HepG2 (cell line): ENCODE measurements around the gene ADGRF5. TPM values are rescaled to one million over a fixed set of nuclear protein-coding genes. Genes with fewer than 3 reads are reported as not detected.

ENCODE experiments used
- AHDC1 ChIP-seq: sonication (generic); formaldehyde crosslinking; IDR thresholded peaks from 2 replicates; pipeline ENCODE4 v1.5.1; 2020; ENCODE audit warnings: mild to moderate bottlenecking, missing genetic modification reagents, borderline replicate concordance
- ATF1 ChIP-seq: IDR thresholded peaks from 2 replicates; pipeline ENCODE4 v1.6.1; 2016; ENCODE audit warnings: mild to moderate bottlenecking, control low read depth
- CREB3 ChIP-seq: sonication (generic); formaldehyde crosslinking; IDR thresholded peaks from 2 replicates; pipeline ENCODE4 v1.5.0; 2020; ENCODE audit warnings: missing genetic modification reagents
- HOXA5 ChIP-seq: sonication (generic); formaldehyde crosslinking; IDR thresholded peaks from 2 replicates; pipeline ENCODE4 v1.4.0; 2020; ENCODE audit warnings: missing genetic modification reagents
- NCOA5 ChIP-seq: sonication (generic); formaldehyde crosslinking; IDR thresholded peaks from 2 replicates; pipeline ENCODE4 v1.4.0; 2020; ENCODE audit warnings: missing genetic modification reagents
- SAFB2 ChIP-seq: sonication (generic); formaldehyde crosslinking; IDR thresholded peaks from 2 replicates; pipeline ENCODE4 v1.5.1; 2020; ENCODE audit warnings: missing genetic modification reagents, low read depth, mild to moderate bottlenecking, borderline replicate concordance
- TOPORS ChIP-seq: sonication (generic); formaldehyde crosslinking; IDR thresholded peaks from 2 replicates; pipeline ENCODE4 v1.8.0; 2023; ENCODE audit warnings: mild to moderate bottlenecking, missing genetic modification reagents
- ZNF350 ChIP-seq: sonication (generic); formaldehyde crosslinking; IDR thresholded peaks from 2 replicates; pipeline ENCODE4 v1.4.0; 2020; ENCODE audit warnings: mild to moderate bottlenecking, low read depth, missing genetic modification reagents, borderline replicate concordance
- ZNF501 ChIP-seq: sonication (generic); formaldehyde crosslinking; IDR thresholded peaks from 2 replicates; pipeline ENCODE4 v1.5.1; 2020; ENCODE audit warnings: mild to moderate bottlenecking, moderate library complexity, missing genetic modification reagents
- polyA plus RNA-seq, 8 experiments: library from polyadenylated mRNA; depleted of rRNA in 3 of 8; stranded (reverse) in 7 of 8; unstranded in 1 of 8; fragments of >200 nt; fragmentation: Illumina TruSeq in 4 of 8; extraction: Trizol in 4 of 8; gene quantifications; 2 replicates each; pipeline versions ENCODE4 v1.2.1 to v1.2.3, GENCODE V29; 2011 to 2016; ENCODE audit warnings: low read depth in 4 of 8, missing spikeins in 1 of 8, mixed read lengths in 1 of 8; ENCODE audit not compliant: insufficient read depth in 1 of 8
- total RNA-seq, 5 experiments: library from RNA; depleted of rRNA; stranded (reverse); fragments of >200 nt; fragmentation: Illumina TruSeq; extraction: Trizol; gene quantifications; 2 replicates each; pipeline ENCODE4 v1.2.3, GENCODE V29; 2016; ENCODE audit warnings: low read depth in 1 of 5

The ADGRF5 gene
- total and polyA plus RNA-seq, 2 of the 13 experiments (the other 11 are each of a cell fraction or from before 2014, with no cell fraction given), result not detected

DNA sequence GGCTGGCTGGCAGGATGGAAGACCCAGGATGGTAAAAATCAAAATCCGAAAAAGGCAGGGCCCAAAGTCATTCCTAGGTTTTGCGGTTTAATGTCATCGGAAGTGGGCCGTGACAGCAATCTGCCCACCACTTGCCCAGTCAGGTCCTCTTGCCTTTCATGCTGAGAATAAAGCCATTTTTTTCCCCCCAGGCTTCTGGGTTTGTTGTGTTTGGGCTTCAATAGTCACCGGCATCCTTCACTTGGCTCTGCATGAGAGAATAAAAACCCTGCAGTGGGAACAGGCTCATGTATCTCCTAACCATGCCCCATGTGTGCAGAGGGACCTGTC lies 72.4 kb downstream of the ADGRF5 start (continued):
- TF ChIP-seq TOPORS (CRISPR knock-in tag) (0 out of 2 replicates have a peak, but pooled peaks have one; percentile 2), ZNF350 (CRISPR knock-in tag) (0 out of 2 replicates have a peak, but pooled peaks have one; percentile 10), AHDC1 (CRISPR knock-in tag) (0 out of 2 replicates have a peak, but pooled peaks have one; percentile 1), ZNF501 (CRISPR knock-in tag) (0 out of 2 replicates have a peak, but pooled peaks have one; percentile 28), ATF1 (CRISPR knock-in tag) (no peak), HOXA5 (CRISPR knock-in tag) (0 out of 2 replicates have a peak, but pooled peaks have one; percentile 5), SAFB2 (CRISPR knock-in tag) (no peak), NCOA5 (no peak), CREB3 (CRISPR knock-in tag) (no peak)
